ENCODE measurements around the gene GRK4.
A peak's percentile ranks its signal among the peaks of the same experiment; 100 is the strongest.

GRK4 gene

DNA sequence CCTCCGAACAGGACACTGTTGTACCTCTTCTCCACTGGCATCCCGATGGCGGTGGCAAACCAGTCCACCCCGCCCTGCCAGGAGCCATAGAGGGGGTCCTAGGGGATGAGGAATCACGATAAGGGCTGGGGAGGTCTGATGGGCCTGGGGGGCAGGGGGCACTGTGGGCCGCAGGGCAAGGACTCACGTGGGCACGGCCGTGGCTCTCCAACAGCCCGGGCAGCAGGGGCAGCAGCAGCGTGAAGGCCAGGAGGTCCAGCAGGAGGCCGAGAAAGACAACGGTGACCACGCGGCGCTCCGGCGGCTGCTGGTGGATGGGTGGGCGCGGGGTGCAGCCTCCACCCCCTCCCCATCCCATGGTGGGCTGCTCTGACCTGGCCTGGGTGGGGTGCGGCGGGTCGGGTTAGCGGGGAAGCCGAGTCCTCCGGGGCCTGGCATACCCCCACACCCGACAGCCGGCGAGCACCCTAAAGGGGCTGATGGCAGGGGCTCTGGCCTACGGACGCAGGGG lies 29.8 kb upstream of the GRK4 start:
- H3K36me3 Mint-ChIP-seq (ENCODE audit: low read depth), result peaks cover 13% of the 10 kb centered on the region
- H3K4me1 Mint-ChIP-seq, result peaks cover 23% of the 10 kb centered on the region
- H3K27me3 Mint-ChIP-seq (ENCODE audit: low read depth), result no peaks in the 10 kb centered on the region
- TF ChIP-seq, protein P1, sequence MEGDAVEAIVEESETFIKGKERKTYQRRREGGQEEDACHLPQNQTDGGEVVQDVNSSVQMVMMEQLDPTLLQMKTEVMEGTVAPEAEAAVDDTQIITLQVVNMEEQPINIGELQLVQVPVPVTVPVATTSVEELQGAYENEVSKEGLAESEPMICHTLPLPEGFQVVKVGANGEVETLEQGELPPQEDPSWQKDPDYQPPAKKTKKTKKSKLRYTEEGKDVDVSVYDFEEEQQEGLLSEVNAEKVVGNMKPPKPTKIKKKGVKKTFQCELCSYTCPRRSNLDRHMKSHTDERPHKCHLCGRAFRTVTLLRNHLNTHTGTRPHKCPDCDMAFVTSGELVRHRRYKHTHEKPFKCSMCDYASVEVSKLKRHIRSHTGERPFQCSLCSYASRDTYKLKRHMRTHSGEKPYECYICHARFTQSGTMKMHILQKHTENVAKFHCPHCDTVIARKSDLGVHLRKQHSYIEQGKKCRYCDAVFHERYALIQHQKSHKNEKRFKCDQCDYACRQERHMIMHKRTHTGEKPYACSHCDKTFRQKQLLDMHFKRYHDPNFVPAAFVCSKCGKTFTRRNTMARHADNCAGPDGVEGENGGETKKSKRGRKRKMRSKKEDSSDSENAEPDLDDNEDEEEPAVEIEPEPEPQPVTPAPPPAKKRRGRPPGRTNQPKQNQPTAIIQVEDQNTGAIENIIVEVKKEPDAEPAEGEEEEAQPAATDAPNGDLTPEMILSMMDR (IDR thresholded peaks at IDR 0.05; ENCODE audit: unreplicated experiment in 3 of 3), result no peak
- peak overlapping the region in 1 of 3 experiments; percentile 81 for H3K27ac Mint-ChIP-seq
- H3K9me3 Mint-ChIP-seq, result no peaks in the 10 kb centered on the region
- peak overlapping the region; percentile 88 to 95 (median 92) for H3K4me3 Mint-ChIP-seq

DNA sequence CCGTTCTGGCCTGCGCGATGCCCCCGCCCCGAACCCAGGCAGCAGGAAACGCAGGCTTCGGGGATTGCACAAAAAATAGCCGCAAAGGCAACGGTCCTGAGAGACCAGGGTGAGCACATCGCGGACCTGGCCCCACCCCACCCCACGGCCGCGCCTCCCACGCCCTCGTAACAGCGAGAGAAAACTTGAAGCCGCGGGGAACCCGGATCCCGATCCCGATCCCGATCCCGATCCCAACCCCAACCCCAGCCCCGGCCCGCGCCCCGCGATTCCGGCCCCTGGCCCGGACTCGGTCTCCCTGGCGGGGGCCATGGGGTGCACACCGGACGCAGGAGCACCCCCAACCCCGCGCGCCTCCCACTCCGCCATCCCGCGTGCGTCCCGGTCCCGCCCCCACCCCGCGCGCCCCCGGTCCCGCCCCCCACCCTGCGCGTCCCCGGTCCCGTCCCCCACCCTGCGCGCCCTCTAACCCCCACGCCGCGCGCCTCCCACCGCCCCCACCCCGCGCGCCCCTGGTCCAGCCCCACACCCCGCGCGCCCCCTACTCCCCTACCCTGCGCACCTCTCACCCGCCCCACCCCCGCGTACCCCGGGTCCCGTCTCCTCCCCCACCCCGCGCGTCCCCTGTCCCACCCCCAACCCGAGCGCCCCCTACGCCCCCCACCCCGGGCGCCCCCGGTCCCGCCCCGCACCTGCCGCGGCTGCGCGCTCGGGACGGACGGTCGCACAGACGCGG lies 29.1 kb upstream of the GRK4 start:
- no peaks in the 10 kb centered on the region for H3K9me3 Mint-ChIP-seq
- peak overlapping the region; percentile 76 to 88 (median 78) for H3K4me3 Mint-ChIP-seq
- H3K27ac Mint-ChIP-seq, result no peak overlapping the region
- peaks cover 23% of the 10 kb centered on the region for H3K4me1 Mint-ChIP-seq
- H3K27me3 Mint-ChIP-seq (ENCODE audit: low read depth), result no peaks in the 10 kb centered on the region
- peaks cover 15% of the 10 kb centered on the region for H3K36me3 Mint-ChIP-seq (ENCODE audit: low read depth)
- TF ChIP-seq, protein P1 (IDR thresholded peaks at IDR 0.05; ENCODE audit: unreplicated experiment in 3 of 3), result no peak

DNA sequence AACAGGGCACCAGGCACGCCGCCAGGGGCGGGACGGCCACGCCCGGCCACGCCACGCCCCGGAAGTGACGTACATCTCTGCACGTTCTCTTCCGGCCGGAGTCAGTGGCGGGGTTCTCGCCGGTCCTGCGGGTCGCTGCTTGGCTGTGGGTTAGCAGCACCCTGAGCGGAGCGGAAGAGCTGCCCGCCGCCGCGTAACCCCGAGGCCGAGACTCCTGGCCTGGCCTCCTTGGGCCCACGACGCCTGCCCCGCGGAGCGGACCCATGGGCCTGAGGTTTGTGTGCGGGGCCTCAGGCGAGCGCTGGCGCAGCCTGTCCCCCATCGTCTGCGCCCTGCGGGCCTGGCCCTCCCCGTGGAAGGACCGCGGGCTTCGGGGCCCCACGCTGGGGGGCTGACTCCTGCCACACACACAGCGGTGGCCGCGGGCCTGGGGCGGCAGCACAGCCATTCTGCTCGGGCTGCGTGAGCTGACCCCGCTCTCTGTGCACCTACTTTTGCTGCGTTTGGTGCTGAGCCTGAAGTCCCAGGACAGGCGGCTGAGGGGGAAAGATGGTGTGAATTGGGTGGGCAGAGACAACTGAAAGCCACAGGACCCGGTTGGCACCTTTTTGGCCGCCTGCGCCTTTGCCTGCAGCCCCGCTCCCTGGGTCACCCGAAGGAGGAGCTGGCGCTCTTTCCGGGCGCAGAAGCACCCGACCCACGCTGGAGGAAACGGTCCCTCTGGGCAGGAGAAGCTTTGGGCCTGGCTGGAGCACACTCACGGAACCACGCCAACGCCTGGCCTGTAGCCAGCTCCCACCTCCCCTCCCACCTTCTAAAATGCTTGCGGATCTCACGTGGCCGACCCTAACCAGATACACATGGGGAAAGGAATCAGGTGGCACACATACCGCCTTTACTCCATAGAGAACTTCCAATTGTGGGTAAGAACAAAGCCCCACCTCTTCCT lies 28.3 kb upstream of the GRK4 start:
- H3K27me3 Mint-ChIP-seq (ENCODE audit: low read depth), result no peaks in the 10 kb centered on the region
- peaks cover 23% of the 10 kb centered on the region for H3K4me1 Mint-ChIP-seq
- peak overlapping the region; percentile 85 to 92 (median 90) for H3K4me3 Mint-ChIP-seq
- no peaks in the 10 kb centered on the region for H3K9me3 Mint-ChIP-seq
- TF ChIP-seq, protein P1 (IDR thresholded peaks at IDR 0.05; ENCODE audit: unreplicated experiment in 3 of 3), result no peak
- H3K36me3 Mint-ChIP-seq (ENCODE audit: low read depth), result peaks cover 20% of the 10 kb centered on the region
- H3K27ac Mint-ChIP-seq, result peak overlapping the region; percentile 48 to 88 (median 66)

DNA sequence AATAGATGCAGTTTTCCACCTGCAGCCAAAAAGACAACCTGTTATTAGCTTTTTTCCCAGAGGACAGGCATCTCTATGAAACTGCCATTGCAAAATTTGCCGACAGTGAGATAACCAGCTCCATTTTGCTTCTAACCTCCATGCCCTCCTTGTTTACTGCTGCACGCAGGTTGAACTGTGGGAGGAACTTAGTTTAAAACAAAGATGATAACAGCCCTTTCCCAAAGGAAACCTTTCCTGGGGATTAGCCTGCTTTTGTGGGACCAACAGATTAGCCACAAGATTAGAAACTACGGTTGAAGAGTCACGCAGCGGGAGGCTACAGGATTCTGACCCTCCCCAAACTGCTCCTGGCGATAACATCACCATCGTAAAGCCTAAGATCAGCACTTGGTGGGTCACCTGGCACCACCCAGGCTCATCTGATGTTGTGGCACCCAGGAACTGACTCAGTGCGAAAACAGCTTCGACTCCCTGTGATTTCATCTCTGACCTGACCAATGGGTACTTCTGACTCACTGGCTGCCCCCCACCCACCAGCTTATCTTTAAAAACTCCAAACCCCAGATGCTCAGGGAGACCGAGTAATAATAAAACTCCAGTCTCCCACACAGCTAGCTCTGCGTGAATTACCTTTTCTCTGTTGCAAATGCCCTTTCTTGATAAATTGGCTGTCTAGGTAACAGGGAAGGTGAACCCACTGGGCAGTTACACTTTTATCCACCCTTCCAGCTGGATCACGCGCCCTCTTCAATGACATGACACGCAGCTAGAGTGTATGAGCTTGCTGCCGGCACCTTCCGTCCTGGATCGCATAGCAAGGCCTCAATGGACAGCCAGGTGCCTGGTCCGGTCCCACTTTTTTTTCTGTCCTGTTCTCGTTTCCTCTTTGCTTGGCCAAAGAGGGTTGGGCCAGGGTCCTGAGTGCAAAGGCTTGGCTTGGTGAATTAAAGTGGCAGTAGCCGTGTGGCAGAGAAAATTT lies 27.3 kb upstream of the GRK4 start:
- peaks cover 23% of the 10 kb centered on the region for H3K4me1 Mint-ChIP-seq
- TF ChIP-seq, protein P1 (IDR thresholded peaks at IDR 0.05; ENCODE audit: unreplicated experiment in 3 of 3), result no peak
- peak overlapping the region; percentile 85 to 92 (median 90) for H3K4me3 Mint-ChIP-seq
- H3K27ac Mint-ChIP-seq, result peak overlapping the region; percentile 48 to 88 (median 66)
- H3K27me3 Mint-ChIP-seq (ENCODE audit: low read depth), result no peaks in the 10 kb centered on the region
- H3K36me3 Mint-ChIP-seq (ENCODE audit: low read depth), result peaks cover 29% of the 10 kb centered on the region
- no peaks in the 10 kb centered on the region for H3K9me3 Mint-ChIP-seq

DNA sequence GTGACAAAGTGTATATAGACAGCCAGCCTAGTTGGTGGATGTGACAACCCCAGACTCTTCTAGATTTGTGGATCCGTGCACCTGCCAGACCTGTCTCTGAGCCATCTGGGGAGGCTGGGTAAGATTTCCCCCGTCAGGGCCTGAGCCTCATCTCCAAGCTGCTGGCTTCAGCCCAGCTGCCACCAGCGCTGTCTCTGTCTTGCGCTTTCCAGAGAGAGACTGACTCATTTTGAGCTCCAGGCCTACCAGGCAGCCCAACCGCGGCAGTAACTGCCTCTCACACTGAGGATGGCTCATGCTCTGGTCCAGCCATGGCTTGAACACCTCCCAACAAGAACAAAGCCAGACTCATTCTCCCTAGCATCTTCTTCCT lies 26.6 kb upstream of the GRK4 start:
- Mint-ChIP-seq H3K9me3 (no peaks in the 10 kb centered on the region), H3K27ac (no peak overlapping the region), H3K4me3 (peak overlapping the region; percentile 85 to 92 (median 90)), H3K27me3 (ENCODE audit: low read depth) (no peaks in the 10 kb centered on the region), H3K36me3 (ENCODE audit: low read depth) (peaks cover 29% of the 10 kb centered on the region), H3K4me1 (peaks cover 23% of the 10 kb centered on the region)
- TF ChIP-seq, protein P1 (IDR thresholded peaks at IDR 0.05; ENCODE audit: unreplicated experiment in 3 of 3), result no peak
